PFSK-1 (cell line): ENCODE results near the gene CCDC38.

ENCODE experiments used
- FOXP2 ChIP-seq: optimal IDR thresholded peaks from 2 replicates; pipeline ENCODE3; 2011; ENCODE audit warnings: borderline replicate concordance, control low read depth, inconsistent platforms; ENCODE audit not compliant: insufficient read depth; ENCODE audit errors: extremely low read length, extremely low read depth
- POLR2AphosphoS5 ChIP-seq: IDR thresholded peaks from 2 replicates; pipeline ENCODE4 v1.6.1; 2012; ENCODE audit warnings: low read depth, mild to moderate bottlenecking, control low read depth, low read length, moderate library complexity
- SIN3A ChIP-seq: IDR thresholded peaks from 2 replicates; pipeline ENCODE4 v1.6.1; 2012; ENCODE audit warnings: mild to moderate bottlenecking, low read length, moderate library complexity, borderline replicate concordance; ENCODE audit not compliant: insufficient read depth
- TAF1 ChIP-seq: IDR thresholded peaks from 2 replicates; pipeline ENCODE4 v1.6.1; 2012; ENCODE audit warnings: low read length, control low read depth, borderline replicate concordance; ENCODE audit not compliant: insufficient read depth
- TF ChIP-seq, protein P1 (sequence below), 2 experiments: IDR thresholded peaks; 2 replicates each; pipeline versions ENCODE4 v1.6.1 to v1.8.0; 2011 to 2012; ENCODE audit warnings: low read depth in 2 of 2, low read length in 2 of 2, control low read depth in 1 of 2, inconsistent platforms in 1 of 2, mild to moderate bottlenecking in 1 of 2, moderate library complexity in 1 of 2; ENCODE audit not compliant: insufficient read depth in 1 of 2

Gene CCDC38

DNA sequence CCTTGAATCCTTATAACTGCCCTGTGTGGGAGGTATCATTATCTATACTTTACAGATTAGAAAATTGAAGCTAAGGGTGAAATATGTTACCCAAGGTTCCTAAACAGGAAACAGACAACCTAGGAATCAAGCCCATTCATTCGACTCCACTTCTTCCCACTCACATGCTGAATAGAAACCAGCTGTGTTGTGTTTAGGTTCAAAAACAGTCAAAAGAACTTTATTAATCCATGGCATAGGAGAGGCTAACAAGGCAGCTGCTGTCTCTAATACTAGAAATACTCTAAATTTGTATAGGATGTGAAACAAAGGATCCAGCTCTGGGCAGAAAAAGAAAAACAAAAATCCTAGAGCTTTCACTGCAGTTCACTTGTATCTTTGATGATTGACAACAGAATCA, 10.6 kb upstream of the CCDC38 start:
- TF ChIP-seq, protein P1, sequence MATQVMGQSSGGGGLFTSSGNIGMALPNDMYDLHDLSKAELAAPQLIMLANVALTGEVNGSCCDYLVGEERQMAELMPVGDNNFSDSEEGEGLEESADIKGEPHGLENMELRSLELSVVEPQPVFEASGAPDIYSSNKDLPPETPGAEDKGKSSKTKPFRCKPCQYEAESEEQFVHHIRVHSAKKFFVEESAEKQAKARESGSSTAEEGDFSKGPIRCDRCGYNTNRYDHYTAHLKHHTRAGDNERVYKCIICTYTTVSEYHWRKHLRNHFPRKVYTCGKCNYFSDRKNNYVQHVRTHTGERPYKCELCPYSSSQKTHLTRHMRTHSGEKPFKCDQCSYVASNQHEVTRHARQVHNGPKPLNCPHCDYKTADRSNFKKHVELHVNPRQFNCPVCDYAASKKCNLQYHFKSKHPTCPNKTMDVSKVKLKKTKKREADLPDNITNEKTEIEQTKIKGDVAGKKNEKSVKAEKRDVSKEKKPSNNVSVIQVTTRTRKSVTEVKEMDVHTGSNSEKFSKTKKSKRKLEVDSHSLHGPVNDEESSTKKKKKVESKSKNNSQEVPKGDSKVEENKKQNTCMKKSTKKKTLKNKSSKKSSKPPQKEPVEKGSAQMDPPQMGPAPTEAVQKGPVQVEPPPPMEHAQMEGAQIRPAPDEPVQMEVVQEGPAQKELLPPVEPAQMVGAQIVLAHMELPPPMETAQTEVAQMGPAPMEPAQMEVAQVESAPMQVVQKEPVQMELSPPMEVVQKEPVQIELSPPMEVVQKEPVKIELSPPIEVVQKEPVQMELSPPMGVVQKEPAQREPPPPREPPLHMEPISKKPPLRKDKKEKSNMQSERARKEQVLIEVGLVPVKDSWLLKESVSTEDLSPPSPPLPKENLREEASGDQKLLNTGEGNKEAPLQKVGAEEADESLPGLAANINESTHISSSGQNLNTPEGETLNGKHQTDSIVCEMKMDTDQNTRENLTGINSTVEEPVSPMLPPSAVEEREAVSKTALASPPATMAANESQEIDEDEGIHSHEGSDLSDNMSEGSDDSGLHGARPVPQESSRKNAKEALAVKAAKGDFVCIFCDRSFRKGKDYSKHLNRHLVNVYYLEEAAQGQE (IDR thresholded peaks at IDR 0.05; ENCODE audit: insufficient read depth in 1 of 2, low read depth in 2 of 2, low read length in 2 of 2) = no peak
- TF ChIP-seq SIN3A = peak; percentile 66; the same call in 1 of the 2 replicates

DNA sequence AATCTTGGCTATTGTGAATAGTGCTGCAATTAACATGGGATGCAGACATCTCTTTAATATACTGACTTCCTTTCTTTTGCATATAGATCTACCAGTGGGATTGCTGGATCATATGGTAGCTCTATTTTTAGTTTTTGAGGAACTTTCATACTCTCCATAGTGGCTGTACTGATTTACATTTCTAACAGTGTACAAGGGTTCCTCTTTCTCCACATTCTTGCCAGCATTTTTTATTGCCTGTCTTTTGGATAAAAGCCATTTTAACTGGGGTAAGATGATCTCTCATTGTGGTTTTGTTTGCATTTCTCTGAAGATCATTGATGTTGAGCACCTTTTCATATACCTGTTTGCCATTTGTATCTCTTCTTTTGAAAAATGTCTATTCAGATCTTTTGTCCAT, 9.1 kb upstream of the CCDC38 start:
- no peak for TF ChIP-seq SIN3A

DNA sequence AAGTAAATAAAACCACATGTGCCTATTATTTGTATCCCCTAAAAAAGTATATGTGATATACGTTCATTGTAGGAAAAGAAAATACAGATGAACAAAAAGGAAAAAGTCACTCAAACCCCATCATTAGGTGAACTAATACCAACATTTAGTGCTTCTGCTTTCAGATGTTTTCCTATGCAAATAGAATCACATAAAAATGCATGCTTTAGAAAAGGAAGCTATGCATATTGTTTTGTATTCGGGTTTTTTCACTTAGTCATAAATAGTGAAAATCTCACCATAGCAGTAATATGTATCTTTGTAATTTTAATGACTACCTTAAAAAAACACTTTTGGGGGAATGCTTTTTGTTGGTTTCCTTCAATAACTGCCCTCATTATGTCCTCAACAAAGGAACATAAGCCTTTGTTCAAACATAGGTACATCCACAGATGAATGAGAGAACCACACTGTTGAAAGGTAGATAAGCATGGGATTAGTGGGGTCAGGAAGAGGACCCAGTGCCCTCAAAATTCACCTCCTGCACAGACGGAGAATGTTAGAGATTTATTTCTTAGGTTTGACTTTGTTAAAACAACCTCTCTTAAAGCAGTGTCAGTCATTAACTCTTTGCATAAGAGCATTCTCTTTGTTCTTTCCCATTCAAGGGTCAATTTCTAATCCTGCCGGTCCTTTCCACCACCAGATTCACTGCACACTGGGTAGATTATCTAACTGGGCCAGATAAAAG, 7.2 kb upstream of the CCDC38 start:
- TF ChIP-seq SIN3A (no peak), POLR2AphosphoS5 (no peak), TAF1 (no peak), FOXP2 (no peak)
- TF ChIP-seq, protein P1 (IDR thresholded peaks at IDR 0.05; ENCODE audit: insufficient read depth in 1 of 2, low read depth in 2 of 2, low read length in 2 of 2) = no peak

DNA sequence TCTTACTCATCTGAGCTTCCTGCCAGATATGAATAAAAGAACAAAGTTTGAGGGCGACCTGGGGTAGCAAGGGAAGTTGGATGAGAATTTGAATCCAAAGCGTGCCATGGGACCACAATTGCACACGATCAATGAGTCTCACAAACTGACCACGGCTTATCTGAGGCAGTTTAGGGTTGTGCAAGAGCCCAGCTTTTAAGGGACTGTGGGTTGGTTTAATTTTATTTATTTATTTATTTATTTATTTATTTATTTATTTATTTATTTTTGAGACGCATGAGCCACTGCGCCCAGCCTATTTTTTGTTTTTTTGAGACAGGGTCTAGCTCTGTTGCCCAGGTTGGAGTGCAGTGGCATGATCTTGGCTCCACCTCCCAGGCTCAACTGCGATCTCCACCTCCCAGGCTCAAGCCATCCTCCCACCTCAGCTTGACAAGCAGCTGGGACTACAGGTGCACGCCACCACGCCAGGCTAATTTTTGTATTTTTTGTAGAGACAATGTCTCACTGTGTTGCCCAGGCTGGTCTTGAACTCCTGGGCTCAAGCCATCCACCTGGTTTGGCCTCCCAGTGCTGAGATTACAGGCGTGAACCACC, 1.8 kb upstream of the CCDC38 start:
- TF ChIP-seq SIN3A = no peak
- TF ChIP-seq, protein P1 (IDR thresholded peaks at IDR 0.05; ENCODE audit: insufficient read depth in 1 of 2, low read depth in 2 of 2, low read length in 2 of 2) = no peak
- no peak for TF ChIP-seq POLR2AphosphoS5
- no peak for TF ChIP-seq FOXP2
- no peak for TF ChIP-seq TAF1

DNA sequence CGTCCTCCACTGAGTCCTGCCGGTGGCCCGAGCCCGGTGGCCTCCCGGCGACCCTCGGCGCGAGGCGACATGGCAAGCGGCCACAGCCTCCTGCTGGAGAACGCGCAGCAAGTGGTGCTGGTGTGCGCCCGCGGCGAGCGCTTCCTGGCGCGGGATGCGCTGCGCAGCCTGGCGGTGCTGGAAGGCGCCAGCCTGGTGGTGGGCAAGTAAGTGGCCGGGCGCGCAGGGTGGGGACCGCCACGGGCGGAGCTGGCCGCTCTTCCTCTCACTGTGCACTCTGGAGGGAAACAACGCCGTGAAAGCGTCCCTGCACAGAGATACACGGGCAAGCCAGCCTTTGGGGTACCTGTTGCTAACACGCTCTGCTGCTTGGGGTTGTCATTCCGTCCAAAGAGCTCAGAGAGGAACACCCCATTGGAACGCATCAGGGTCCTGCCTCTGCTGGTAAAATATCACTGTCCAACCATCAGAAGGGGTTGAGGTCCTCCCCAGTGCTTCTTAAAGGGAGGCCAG, 972 bp upstream of the CCDC38 start, which contains the start of gene AMDHD1:
Gene AMDHD1 (plus strand): TSS at position 2 of the 513 bp plus-strand sequence. CDS start 68 bp downstream, at position 70.
- no peak for TF ChIP-seq TAF1
- no peak for TF ChIP-seq POLR2AphosphoS5
- peak; percentile 38 for TF ChIP-seq FOXP2
- no peak for TF ChIP-seq SIN3A
- TF ChIP-seq, protein P1 (IDR thresholded peaks at IDR 0.05; ENCODE audit: insufficient read depth in 1 of 2, low read depth in 2 of 2, low read length in 2 of 2) = no peak
